ENCODE data around the gene AHRR. TPM values are rescaled to one million over a fixed set of nuclear protein-coding genes. Genes with fewer than 3 reads are reported as not detected.

The AHRR gene
- total and polyA plus RNA-seq, 7 donors, result under 0.01 to 1.8 (median 1.0) TPM; not detected in 1

DNA sequence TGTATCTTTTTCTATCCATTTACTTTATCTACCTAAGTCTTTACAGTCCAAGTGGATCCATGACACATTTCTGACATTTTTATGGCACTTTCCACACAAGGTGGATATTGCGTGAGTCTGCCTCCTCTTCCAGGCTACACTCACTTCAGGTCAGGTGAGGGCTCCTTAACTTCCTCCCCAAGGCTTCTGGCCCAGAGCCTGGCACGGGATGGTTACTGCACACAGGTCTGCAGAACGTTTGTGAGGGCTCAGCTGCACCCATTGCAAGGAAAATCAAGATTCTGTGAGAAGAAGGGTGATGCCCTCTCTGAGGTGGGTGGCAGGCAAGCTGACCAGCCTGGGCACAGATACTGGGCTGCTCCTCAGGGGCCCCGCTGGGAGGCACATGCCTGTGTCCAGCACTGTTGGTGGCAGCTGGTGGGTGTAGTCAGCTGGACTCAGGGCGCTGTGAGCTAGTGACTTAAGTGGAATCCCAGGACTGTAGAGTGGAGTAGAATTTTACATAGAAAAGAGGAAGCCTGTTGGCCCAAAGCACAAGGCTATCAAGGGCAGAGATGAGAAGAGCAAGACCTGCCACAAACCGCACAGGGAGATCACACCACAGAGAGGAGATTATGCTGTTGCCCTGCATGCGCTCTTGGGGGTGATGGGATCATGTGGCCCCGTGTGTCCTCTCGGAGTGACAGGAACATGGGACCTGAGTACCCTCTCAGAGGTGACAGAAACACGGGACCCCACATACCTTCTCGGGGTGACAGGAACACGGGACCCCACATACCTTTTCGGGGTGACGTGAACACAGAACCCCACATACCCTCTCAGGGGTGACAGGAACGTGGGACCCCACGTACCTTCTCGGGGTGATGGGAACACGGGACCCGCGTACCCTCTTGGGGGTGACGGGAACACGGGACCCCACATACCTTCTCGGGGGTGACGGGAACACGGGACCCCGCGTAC is 21.3 kb downstream of the AHRR start:
- Histone ChIP-seq H3K27ac (no peak overlapping the region), H3K9me3 (peaks cover 0 to 2% (median 0%) of the 10 kb centered on the region in 4 donors), H3K27me3 (peaks cover 0 to 21% (median 0%) of the 10 kb centered on the region in 3 donors), H3K4me1 (peaks cover 0 to 9% (median 7%) of the 10 kb centered on the region in 4 donors), H3K36me3 (no peaks in the 10 kb centered on the region), H3K4me3 (no peak overlapping the region)
- intact Hi-C loops (cut with DNase I), result no loop called here
- TF ChIP-seq EP300 (IDR thresholded peaks at IDR 0.05) (no peak), POLR2A (IDR thresholded peaks at IDR 0.05) (no peak), POLR2AphosphoS5 (IDR thresholded peaks at IDR 0.05) (no peak)
- TF ChIP-seq, protein P1, sequence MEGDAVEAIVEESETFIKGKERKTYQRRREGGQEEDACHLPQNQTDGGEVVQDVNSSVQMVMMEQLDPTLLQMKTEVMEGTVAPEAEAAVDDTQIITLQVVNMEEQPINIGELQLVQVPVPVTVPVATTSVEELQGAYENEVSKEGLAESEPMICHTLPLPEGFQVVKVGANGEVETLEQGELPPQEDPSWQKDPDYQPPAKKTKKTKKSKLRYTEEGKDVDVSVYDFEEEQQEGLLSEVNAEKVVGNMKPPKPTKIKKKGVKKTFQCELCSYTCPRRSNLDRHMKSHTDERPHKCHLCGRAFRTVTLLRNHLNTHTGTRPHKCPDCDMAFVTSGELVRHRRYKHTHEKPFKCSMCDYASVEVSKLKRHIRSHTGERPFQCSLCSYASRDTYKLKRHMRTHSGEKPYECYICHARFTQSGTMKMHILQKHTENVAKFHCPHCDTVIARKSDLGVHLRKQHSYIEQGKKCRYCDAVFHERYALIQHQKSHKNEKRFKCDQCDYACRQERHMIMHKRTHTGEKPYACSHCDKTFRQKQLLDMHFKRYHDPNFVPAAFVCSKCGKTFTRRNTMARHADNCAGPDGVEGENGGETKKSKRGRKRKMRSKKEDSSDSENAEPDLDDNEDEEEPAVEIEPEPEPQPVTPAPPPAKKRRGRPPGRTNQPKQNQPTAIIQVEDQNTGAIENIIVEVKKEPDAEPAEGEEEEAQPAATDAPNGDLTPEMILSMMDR (IDR thresholded peaks at IDR 0.05), result no peak
- 84 to 93% methylated on average over 27 of the region's 27 CpGs for WGBS, 2 donors
- no peak for DNase-seq

DNA sequence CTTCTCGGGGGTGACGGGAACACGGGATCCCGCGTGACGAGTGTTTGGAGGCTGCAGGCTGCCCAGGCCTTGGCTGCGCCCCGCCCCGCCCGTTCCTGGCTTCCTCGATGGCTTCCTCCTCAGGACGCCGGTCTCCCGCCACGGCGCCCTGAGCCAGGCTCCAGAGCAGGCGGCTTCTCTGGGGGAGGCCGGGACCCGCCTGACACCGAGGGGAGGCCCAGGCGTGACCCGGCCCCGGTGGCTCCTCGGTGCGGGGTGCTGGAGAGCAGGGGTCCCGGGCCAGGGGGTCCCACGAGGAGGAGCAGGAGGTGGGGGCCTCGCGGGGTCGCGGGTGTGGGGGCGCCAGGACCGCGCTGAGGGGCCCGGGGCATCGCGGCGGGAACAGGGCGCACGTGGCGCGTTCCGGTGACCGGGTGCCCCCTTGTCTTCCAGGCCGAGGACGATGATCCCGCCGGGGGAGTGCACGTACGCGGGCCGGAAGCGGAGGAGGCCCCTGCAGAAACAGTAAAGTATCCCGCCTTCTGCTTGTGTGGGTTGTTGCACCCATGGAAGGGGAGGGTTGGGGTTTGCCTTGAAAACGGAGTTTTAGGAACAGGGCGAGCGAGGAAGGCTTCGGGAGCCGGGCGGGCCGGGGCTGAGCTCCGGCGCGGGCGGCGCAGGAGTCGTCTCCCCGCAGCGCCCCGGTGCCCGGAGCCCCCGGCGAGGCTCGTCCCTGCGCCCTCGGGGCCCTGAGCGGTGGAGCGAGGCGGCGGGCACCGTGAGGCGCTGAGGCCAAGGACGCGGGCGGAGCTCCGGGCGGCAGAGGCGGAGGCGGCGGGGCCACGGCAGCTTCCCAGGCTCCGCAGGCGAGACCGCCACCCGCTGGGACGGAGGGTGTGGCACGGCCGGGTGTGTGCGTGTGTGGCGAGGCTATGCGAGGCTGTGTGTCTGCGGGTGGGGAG is 22.2 kb downstream of the AHRR start:
- Histone ChIP-seq H3K9me3 (peaks cover 0 to 2% (median 0%) of the 10 kb centered on the region in 4 donors), H3K36me3 (no peaks in the 10 kb centered on the region), H3K27me3 (peaks cover 0 to 26% (median 0%) of the 10 kb centered on the region in 3 donors), H3K4me1 (peaks cover 0 to 9% (median 7%) of the 10 kb centered on the region in 4 donors), H3K27ac (peak overlapping the region in 1 of 4 donors; percentile 7), H3K4me3 (peak overlapping the region in 3 of 4 donors; percentile 40 to 54 (median 52))
- no peak for DNase-seq
- TF ChIP-seq EP300 (IDR thresholded peaks at IDR 0.05), result no peak
- TF ChIP-seq, protein P1 (IDR thresholded peaks at IDR 0.05), result no peak
- TF ChIP-seq POLR2AphosphoS5 (IDR thresholded peaks at IDR 0.05), result no peak
- intact Hi-C loops (cut with DNase I), result no loop called here
- 25 to 27% methylated on average over 102 of the region's 102 CpGs for WGBS, 2 donors

DNA sequence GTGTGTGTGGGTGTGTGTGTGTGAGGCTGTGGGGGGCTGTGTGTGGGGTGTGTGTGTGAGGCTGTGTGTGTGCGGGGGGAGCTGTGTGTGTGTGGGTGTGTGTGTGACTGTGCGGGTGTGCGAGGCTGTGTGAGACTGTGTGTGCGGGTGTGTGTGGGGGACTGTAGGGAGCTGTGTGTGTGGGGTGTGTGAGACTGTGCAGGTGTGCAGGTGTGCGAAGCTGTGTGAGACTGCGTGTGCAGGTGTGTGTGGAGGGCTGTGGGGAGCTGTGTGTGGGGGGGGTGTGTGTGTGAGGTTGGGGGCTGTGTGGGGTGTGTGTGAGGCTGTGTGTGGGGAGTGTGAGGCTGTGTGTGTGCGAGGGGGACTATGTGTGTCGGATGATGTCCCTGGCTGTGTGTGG is 23.2 kb downstream of the AHRR start:
- 88 to 95% methylated on average over 8 of the region's 8 CpGs for WGBS, 2 donors
- H3K36me3 ChIP-seq, result no peaks in the 10 kb centered on the region
- intact Hi-C loops (cut with DNase I), result no loop called here
- H3K4me3 ChIP-seq, result no peak overlapping the region
- peaks cover 0 to 28% (median 0%) of the 10 kb centered on the region in 3 donors for H3K27me3 ChIP-seq
- DNase-seq, result no peak
- H3K27ac ChIP-seq, result no peak overlapping the region
- peaks cover 0 to 9% (median 7%) of the 10 kb centered on the region in 4 donors for H3K4me1 ChIP-seq
- H3K9me3 ChIP-seq, result peaks cover 0 to 2% (median 0%) of the 10 kb centered on the region in 4 donors
- TF ChIP-seq POLR2A (IDR thresholded peaks at IDR 0.05) (no peak), EP300 (IDR thresholded peaks at IDR 0.05) (no peak), POLR2AphosphoS5 (IDR thresholded peaks at IDR 0.05) (no peak)
- TF ChIP-seq, protein P1 (IDR thresholded peaks at IDR 0.05), result no peak

DNA sequence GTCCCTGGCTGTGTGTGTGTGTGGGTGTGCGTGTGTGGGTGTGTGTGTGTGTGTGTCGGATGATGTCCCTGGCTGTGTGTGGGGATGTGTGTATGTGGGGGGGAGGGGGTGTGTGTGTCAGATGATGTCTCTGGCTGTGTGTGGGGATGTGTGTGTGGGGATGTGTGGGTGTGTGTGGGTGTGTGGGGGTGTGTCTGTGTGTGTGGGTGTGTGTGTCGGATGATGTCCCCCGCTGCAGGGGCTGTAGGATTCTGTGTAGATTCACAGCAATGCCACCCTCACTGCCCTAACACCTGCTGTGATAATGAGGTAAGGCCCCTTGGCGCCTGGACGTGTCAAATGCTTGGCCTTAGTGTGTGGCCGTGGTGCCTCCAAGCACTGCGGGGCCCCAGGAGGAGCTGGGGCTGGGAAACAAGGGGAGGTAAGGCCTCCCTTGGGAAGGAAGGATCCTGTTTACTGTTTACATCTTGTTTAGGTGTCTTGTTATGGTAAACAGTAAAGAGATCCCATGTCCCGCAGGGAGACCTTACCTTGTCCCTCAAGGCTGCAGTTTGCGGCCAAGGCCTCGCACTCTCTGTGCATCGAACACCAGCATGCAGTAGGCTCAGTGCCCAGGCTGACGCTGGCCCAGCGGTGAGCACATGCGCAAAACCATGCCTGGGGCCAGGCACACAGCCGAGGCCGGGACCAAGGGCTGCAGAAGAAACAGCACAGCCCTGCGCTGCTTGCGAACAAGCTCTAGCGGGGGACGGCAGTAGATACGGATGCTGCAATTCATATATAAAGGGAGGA is 24.1 kb downstream of the AHRR start:
- no peak for DNase-seq
- WGBS, 2 donors, result 74 to 81% methylated on average over 22 of the region's 22 CpGs
- TF ChIP-seq POLR2A (IDR thresholded peaks at IDR 0.05), result no peak
- no peak for TF ChIP-seq EP300 (IDR thresholded peaks at IDR 0.05)
- TF ChIP-seq POLR2AphosphoS5 (IDR thresholded peaks at IDR 0.05), result no peak
- TF ChIP-seq, protein P1 (IDR thresholded peaks at IDR 0.05), result no peak
- Histone ChIP-seq H3K27me3 (peaks cover 0 to 28% (median 0%) of the 10 kb centered on the region in 3 donors), H3K36me3 (no peaks in the 10 kb centered on the region), H3K9me3 (peaks cover 0 to 2% (median 0%) of the 10 kb centered on the region in 4 donors), H3K4me3 (no peak overlapping the region), H3K4me1 (peaks cover 0 to 9% (median 7%) of the 10 kb centered on the region in 4 donors), H3K27ac (no peak overlapping the region)
- intact Hi-C loops (cut with DNase I), result no loop called here

All from sigmoid colon (tissue), 7 donors.